ENCODE data around the gene SAE1. TPM values are rescaled to one million over a fixed set of nuclear protein-coding genes. Genes with fewer than 3 reads are reported as not detected.

SAE1 gene
- total and polyA plus RNA-seq, 2 experiments from 2014 or later, result 115 to 236 TPM

DNA sequence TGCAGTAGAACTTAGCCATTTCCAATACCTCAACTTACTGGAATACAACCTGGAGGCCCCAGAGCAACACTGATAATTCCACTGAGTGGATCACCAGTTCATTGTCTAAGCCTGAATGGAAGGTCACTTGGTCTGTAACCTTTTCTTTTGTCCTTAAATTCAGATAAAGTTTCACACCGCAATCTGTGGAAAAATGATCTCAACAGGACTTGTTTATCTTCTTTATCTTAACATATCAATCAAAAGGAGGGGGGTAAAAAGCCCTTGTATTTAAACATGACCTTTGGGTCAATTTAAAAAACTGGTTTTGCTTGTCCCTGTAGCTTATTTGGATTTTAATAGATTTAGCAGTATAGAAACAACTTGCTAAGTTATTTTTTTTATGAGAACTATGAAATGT lies 21.6 kb downstream of the SAE1 start:
- no peak overlapping the region; the same call in 1 of the 2 replicates for H3K27ac Mint-ChIP-seq
- Histone ChIP-seq H3K36me3 (ENCODE audit: insufficient read depth) (peaks cover 62% of the 10 kb centered on the region), H3K4me1 (ENCODE audit: insufficient read depth) (peaks cover 15% of the 10 kb centered on the region)

DNA sequence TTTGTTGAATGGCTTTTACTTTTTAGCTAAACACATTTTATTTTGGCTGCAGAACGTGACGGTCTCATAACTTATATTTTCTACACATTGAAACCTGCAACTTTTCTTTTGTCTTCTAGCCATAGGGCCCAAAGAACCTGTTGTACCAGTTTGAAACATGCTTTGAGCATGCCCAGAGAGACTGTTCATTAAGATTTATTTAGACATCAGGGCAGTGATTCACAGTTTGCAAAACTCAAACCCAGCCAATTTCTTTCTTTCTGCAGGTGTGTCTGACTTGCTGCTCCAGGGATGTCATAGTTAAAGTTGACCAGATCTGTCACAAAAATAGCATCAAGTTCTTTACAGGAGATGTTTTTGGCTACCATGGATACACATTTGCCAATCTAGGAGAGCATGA lies 22.0 kb downstream of the SAE1 start:
- H3K4me1 ChIP-seq (ENCODE audit: insufficient read depth), result peaks cover 15% of the 10 kb centered on the region
- peaks cover 40% of the 10 kb centered on the region for H4K20me1 ChIP-seq (replicated peaks; ENCODE audit: insufficient read depth)
- Mint-ChIP-seq H3K4me3 (no peak overlapping the region), H3K9me3 (no peaks in the 10 kb centered on the region), H3K4me1 (peaks cover 26% of the 10 kb centered on the region), H3K27me3 (ENCODE audit: insufficient read depth, low read depth, poor library complexity) (peaks cover 10% of the 10 kb centered on the region), H3K36me3 (ENCODE audit: low read depth) (peaks cover 95% of the 10 kb centered on the region), H3K27ac (no peak overlapping the region)
- H3K4me2 ChIP-seq, result no peak overlapping the region
- TF ChIP-seq JUNB (IDR thresholded peaks at IDR 0.05; ENCODE audit: unreplicated experiment), result no peak
- H3K79me2 ChIP-seq (replicated peaks; ENCODE audit: insufficient read depth), result peaks cover 76% of the 10 kb centered on the region
- H3K27ac ChIP-seq (ENCODE audit: low read depth), result peak overlapping the region; percentile 98
- ATAC-seq, result no peak
- peaks cover 48% of the 10 kb centered on the region for H3F3A ChIP-seq (replicated peaks; ENCODE audit: low read depth)
- peaks cover 62% of the 10 kb centered on the region for H3K36me3 ChIP-seq (ENCODE audit: insufficient read depth)
- no peak for DNase-seq (ENCODE audit: low spot score)
- H3K27me3 ChIP-seq (ENCODE audit: insufficient read depth), result no peaks in the 10 kb centered on the region
- H2AFZ ChIP-seq, result no peak overlapping the region
- no peak overlapping the region for H3K4me3 ChIP-seq
- no peaks in the 10 kb centered on the region for H3K9me2 ChIP-seq (ENCODE audit: insufficient read depth)

More for the DNA sequence above, 21.6 kb downstream of the SAE1 start:
- H3K4me1 Mint-ChIP-seq, result peaks cover 22% of the 10 kb centered on the region
- TF ChIP-seq ZNF114 (CRISPR knock-in tag; IDR thresholded peaks at IDR 0.05) (no peak), POLR2AphosphoS5 (IDR thresholded peaks at IDR 0.05; ENCODE audit: low read depth) (no peak), EZH2phosphoT487 (IDR thresholded peaks at IDR 0.05; ENCODE audit: unreplicated experiment) (no peak)
- TF ChIP-seq, protein P1, sequence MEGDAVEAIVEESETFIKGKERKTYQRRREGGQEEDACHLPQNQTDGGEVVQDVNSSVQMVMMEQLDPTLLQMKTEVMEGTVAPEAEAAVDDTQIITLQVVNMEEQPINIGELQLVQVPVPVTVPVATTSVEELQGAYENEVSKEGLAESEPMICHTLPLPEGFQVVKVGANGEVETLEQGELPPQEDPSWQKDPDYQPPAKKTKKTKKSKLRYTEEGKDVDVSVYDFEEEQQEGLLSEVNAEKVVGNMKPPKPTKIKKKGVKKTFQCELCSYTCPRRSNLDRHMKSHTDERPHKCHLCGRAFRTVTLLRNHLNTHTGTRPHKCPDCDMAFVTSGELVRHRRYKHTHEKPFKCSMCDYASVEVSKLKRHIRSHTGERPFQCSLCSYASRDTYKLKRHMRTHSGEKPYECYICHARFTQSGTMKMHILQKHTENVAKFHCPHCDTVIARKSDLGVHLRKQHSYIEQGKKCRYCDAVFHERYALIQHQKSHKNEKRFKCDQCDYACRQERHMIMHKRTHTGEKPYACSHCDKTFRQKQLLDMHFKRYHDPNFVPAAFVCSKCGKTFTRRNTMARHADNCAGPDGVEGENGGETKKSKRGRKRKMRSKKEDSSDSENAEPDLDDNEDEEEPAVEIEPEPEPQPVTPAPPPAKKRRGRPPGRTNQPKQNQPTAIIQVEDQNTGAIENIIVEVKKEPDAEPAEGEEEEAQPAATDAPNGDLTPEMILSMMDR (conservative IDR thresholded peaks at IDR 0.05; ENCODE audit: low read depth in 2 of 2), result no peak
- Histone ChIP-seq H3F3A (replicated peaks; ENCODE audit: low read depth) (peaks cover 48% of the 10 kb centered on the region), H4K20me1 (replicated peaks; ENCODE audit: insufficient read depth) (peaks cover 40% of the 10 kb centered on the region), H3K9me2 (ENCODE audit: insufficient read depth) (no peaks in the 10 kb centered on the region), H3K79me2 (replicated peaks; ENCODE audit: insufficient read depth) (peaks cover 80% of the 10 kb centered on the region), H3K27me3 (ENCODE audit: insufficient read depth) (no peaks in the 10 kb centered on the region), H3K4me3 (no peak overlapping the region), H2AFZ (no peak overlapping the region), H3K4me2 (no peak overlapping the region), H3K27ac (ENCODE audit: low read depth) (peak overlapping the region; percentile 98)
- no peak overlapping the region for H3K4me3 Mint-ChIP-seq
- H3K9me3 Mint-ChIP-seq, result no peaks in the 10 kb centered on the region
- H3K27me3 Mint-ChIP-seq (ENCODE audit: insufficient read depth, low read depth, poor library complexity), result peaks cover 9% of the 10 kb centered on the region
- H3K36me3 Mint-ChIP-seq (ENCODE audit: low read depth), result peaks cover 95% of the 10 kb centered on the region
- no peak for ATAC-seq
- no peak for DNase-seq (ENCODE audit: low spot score)

DNA sequence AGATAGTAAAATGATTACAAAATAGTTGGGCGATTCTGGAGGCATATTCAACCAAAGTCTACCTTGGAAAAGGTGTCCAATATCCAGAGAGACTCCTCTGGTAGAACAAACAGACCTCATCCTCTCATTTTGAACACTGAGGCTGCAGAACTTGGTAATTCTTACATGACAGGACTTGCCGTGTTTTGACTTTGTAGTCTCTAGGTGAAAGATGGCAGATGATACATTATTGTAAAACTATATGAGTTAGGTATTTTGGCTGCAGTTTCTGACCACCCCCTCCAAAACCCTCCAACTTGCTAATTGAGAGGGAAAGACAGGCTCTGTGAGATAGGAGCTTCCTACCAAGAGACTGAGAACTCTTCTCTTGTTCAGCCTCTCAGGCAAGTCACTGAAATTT lies 22.6 kb downstream of the SAE1 start:
- Histone ChIP-seq H3K4me2 (no peak overlapping the region), H3K9me2 (ENCODE audit: insufficient read depth) (no peaks in the 10 kb centered on the region), H3F3A (replicated peaks; ENCODE audit: low read depth) (peaks cover 48% of the 10 kb centered on the region), H3K4me1 (ENCODE audit: insufficient read depth) (peaks cover 21% of the 10 kb centered on the region), H4K20me1 (replicated peaks; ENCODE audit: insufficient read depth) (peaks cover 42% of the 10 kb centered on the region), H3K4me3 (no peak overlapping the region), H2AFZ (no peak overlapping the region), H3K27ac (ENCODE audit: low read depth) (peak overlapping the region; percentile 98), H3K79me2 (replicated peaks; ENCODE audit: insufficient read depth) (peaks cover 72% of the 10 kb centered on the region), H3K36me3 (ENCODE audit: insufficient read depth) (peaks cover 57% of the 10 kb centered on the region), H3K27me3 (ENCODE audit: insufficient read depth) (no peaks in the 10 kb centered on the region)
- ATAC-seq (no peak), DNase-seq (ENCODE audit: low spot score) (no peak)
- TF ChIP-seq, protein P2, sequence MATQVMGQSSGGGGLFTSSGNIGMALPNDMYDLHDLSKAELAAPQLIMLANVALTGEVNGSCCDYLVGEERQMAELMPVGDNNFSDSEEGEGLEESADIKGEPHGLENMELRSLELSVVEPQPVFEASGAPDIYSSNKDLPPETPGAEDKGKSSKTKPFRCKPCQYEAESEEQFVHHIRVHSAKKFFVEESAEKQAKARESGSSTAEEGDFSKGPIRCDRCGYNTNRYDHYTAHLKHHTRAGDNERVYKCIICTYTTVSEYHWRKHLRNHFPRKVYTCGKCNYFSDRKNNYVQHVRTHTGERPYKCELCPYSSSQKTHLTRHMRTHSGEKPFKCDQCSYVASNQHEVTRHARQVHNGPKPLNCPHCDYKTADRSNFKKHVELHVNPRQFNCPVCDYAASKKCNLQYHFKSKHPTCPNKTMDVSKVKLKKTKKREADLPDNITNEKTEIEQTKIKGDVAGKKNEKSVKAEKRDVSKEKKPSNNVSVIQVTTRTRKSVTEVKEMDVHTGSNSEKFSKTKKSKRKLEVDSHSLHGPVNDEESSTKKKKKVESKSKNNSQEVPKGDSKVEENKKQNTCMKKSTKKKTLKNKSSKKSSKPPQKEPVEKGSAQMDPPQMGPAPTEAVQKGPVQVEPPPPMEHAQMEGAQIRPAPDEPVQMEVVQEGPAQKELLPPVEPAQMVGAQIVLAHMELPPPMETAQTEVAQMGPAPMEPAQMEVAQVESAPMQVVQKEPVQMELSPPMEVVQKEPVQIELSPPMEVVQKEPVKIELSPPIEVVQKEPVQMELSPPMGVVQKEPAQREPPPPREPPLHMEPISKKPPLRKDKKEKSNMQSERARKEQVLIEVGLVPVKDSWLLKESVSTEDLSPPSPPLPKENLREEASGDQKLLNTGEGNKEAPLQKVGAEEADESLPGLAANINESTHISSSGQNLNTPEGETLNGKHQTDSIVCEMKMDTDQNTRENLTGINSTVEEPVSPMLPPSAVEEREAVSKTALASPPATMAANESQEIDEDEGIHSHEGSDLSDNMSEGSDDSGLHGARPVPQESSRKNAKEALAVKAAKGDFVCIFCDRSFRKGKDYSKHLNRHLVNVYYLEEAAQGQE (IDR thresholded peaks at IDR 0.05; ENCODE audit: unreplicated experiment), result no peak
- TF ChIP-seq EZH2phosphoT487 (IDR thresholded peaks at IDR 0.05; ENCODE audit: unreplicated experiment) (no peak), EZH2 (IDR thresholded peaks at IDR 0.05; ENCODE audit: low read depth, unreplicated experiment) (no peak), JUNB (IDR thresholded peaks at IDR 0.05; ENCODE audit: unreplicated experiment) (no peak)
- TF ChIP-seq, protein P1 (conservative IDR thresholded peaks at IDR 0.05; ENCODE audit: low read depth in 2 of 2), result no peak
- Mint-ChIP-seq H3K27ac (peak overlapping the region; percentile 56; the same call in 1 of the 2 replicates), H3K4me1 (peaks cover 31% of the 10 kb centered on the region), H3K36me3 (ENCODE audit: low read depth) (peaks cover 93% of the 10 kb centered on the region), H3K4me3 (no peak overlapping the region), H3K27me3 (ENCODE audit: insufficient read depth, low read depth, poor library complexity) (peaks cover 12% of the 10 kb centered on the region), H3K9me3 (no peaks in the 10 kb centered on the region)

Measured in GM23338 (cell line).